Naive B cell (primary cell): ENCODE results near the gene TAGAP. TPM values are rescaled to one million over a fixed set of nuclear protein-coding genes. Genes with fewer than 3 reads are reported as not detected.

Experiments used
- ATAC-seq, 2 donors: fragments of 150-1000 bp; cut with Tn5 transposase; 2 replicates each; pipeline ENCODE4 v1.10.0; 2021; ENCODE audit warnings: low read depth in 2 of 2, mild to moderate bottlenecking in 2 of 2, moderate library complexity in 2 of 2
- DNase-seq: peaks from one replicate; pipeline ENCODE4 v3.0.0; 2022
- H3K27ac Mint-ChIP-seq, 6 donors: one replicate each; pipeline ENCODE4 v1.8.0; 2020 to 2022; ENCODE audit warnings: mild to moderate bottlenecking in 6 of 6, mixed read lengths in 6 of 6, moderate library complexity in 5 of 6, inconsistent platforms in 2 of 6
- H3K27me3 Mint-ChIP-seq, 3 donors: one replicate each; pipeline ENCODE4 v1.8.0; 2021 to 2022; ENCODE audit warnings: mixed read lengths in 3 of 3, mild to moderate bottlenecking in 1 of 3
- H3K36me3 Mint-ChIP-seq, 2 donors: one replicate each; pipeline ENCODE4 v1.8.0; 2020 to 2022; ENCODE audit warnings: mixed read lengths in 2 of 2, inconsistent platforms in 1 of 2, mild to moderate bottlenecking in 1 of 2
- H3K4me1 Mint-ChIP-seq, 3 donors: one replicate each; pipeline ENCODE4 v1.8.0; 2020 to 2022; ENCODE audit warnings: mixed read lengths in 3 of 3, inconsistent platforms in 1 of 3, mild to moderate bottlenecking in 1 of 3, moderate library complexity in 1 of 3
- H3K4me3 Mint-ChIP-seq, 8 donors: one replicate each; pipeline ENCODE4 v1.8.0; 2020 to 2022; ENCODE audit warnings: mild to moderate bottlenecking in 8 of 8, mixed read lengths in 8 of 8, moderate library complexity in 8 of 8, inconsistent platforms in 2 of 8
- H3K9me3 Mint-ChIP-seq, 7 donors: one replicate each; pipeline ENCODE4 v1.8.0; 2020 to 2022; ENCODE audit warnings: mixed read lengths in 7 of 7, mild to moderate bottlenecking in 5 of 7, inconsistent platforms in 2 of 7, moderate library complexity in 1 of 7
- polyA plus RNA-seq, 6 donors: library from polyadenylated mRNA; unstranded; fragments of 300-500 nt; fragmentation: Illumina TruSeq; gene quantifications; one replicate each; pipeline ENCODE4 v1.2.3, GENCODE V29; 2021; ENCODE audit warnings: low read depth in 6 of 6

Gene TAGAP
- polyA plus RNA-seq, 6 donors from 2014 or later, result 259 to 433 (median 379) TPM

GRCh38 chr6:158987657-158988056, 57.1 kb downstream of the TAGAP start:
- DNase-seq (no peak), ATAC-seq (no peak)
- Mint-ChIP-seq H3K9me3 (peaks cover 7 to 22% (median 10%) of the 10 kb centered on the region in 7 donors), H3K36me3 (peaks cover 11 to 18% of the 10 kb centered on the region in 2 donors), H3K4me1 (no peaks in the 10 kb centered on the region), H3K4me3 (no peak overlapping the region), H3K27me3 (no peaks in the 10 kb centered on the region), H3K27ac (no peak overlapping the region)

Other genes starting within 250 kb of the TAGAP start
- gene EZR, start 225.6 kb downstream of the TAGAP start, polyA plus RNA-seq, result 100 to 1,000 TPM; 463 to 555 (median 516) TPM
- 1 to 10 TPM in 5 of 6 donors, under 1 TPM in 1; 0.14 to 3.4 (median 2.4) TPM for gene RSPH3, start 44.8 kb downstream of the TAGAP start, polyA plus RNA-seq
- gene FNDC1, start 124.4 kb upstream of the TAGAP start, polyA plus RNA-seq, result not detected